ENCODE data around the gene LIMK2.

DNA sequence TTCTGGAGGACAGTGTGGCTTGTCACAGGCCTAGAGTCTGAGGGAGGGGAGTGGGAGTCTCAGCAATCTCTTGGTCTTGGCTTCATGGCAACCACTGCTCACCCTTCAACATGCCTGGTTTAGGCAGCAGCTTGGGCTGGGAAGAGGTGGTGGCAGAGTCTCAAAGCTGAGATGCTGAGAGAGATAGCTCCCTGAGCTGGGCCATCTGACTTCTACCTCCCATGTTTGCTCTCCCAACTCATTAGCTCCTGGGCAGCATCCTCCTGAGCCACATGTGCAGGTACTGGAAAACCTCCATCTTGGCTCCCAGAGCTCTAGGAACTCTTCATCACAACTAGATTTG, 67.2 kb downstream of the LIMK2 start:
- TF ChIP-seq, protein P1, sequence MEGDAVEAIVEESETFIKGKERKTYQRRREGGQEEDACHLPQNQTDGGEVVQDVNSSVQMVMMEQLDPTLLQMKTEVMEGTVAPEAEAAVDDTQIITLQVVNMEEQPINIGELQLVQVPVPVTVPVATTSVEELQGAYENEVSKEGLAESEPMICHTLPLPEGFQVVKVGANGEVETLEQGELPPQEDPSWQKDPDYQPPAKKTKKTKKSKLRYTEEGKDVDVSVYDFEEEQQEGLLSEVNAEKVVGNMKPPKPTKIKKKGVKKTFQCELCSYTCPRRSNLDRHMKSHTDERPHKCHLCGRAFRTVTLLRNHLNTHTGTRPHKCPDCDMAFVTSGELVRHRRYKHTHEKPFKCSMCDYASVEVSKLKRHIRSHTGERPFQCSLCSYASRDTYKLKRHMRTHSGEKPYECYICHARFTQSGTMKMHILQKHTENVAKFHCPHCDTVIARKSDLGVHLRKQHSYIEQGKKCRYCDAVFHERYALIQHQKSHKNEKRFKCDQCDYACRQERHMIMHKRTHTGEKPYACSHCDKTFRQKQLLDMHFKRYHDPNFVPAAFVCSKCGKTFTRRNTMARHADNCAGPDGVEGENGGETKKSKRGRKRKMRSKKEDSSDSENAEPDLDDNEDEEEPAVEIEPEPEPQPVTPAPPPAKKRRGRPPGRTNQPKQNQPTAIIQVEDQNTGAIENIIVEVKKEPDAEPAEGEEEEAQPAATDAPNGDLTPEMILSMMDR (IDR thresholded peaks at IDR 0.05): no peak
- no peak for TF ChIP-seq POLR2A (IDR thresholded peaks at IDR 0.05)
